NCI-H2196 (cell line): ENCODE measurements around the gene WNT3A.

Experiments
- DNase-seq: peaks from one replicate; lab custom pipeline; 2025; ENCODE audit not compliant: unreplicated experiment; lab: John Stamatoyannopoulos, UW

WNT3A gene

GRCh38 chr1:228066891-228067654 lies 60.3 kb downstream of the WNT3A start:
- DNase-seq: no peak

GRCh38 chr1:228068359-228068758 lies 61.6 kb downstream of the WNT3A start:
- no peak for DNase-seq

- no peak for DNase-seq
Observed at GRCh38 chr1:228070173-228070572, 63.4 kb downstream of the WNT3A start.

GRCh38 chr1:228070851-228071250 lies 64.1 kb downstream of the WNT3A start:
- DNase-seq: no peak

- DNase-seq: no peak
Observed at GRCh38 chr1:228071839-228072657, 65.2 kb downstream of the WNT3A start.

- DNase-seq: no peak
Observed at GRCh38 chr1:228072658-228073043, 65.9 kb downstream of the WNT3A start.

- no peak for DNase-seq
Observed at GRCh38 chr1:228073061-228073856, 66.5 kb downstream of the WNT3A start.

GRCh38 chr1:228073857-228074545 lies 67.2 kb downstream of the WNT3A start:
- no peak for DNase-seq

GRCh38 chr1:228074954-228075730 lies 68.3 kb downstream of the WNT3A start:
- DNase-seq: no peak

GRCh38 chr1:228075801-228076271 lies 69.0 kb downstream of the WNT3A start:
- no peak for DNase-seq

- no peak for DNase-seq
Observed at GRCh38 chr1:228076796-228077430, 70.1 kb downstream of the WNT3A start.

GRCh38 chr1:228077565-228078330 lies 71.0 kb downstream of the WNT3A start:
- DNase-seq: no peak

GRCh38 chr1:228079013-228079412 lies 72.2 kb downstream of the WNT3A start:
- DNase-seq: no peak

GRCh38 chr1:228079601-228080263 lies 72.9 kb downstream of the WNT3A start:
- no peak for DNase-seq

GRCh38 chr1:228081144-228081543 lies 74.3 kb downstream of the WNT3A start:
- DNase-seq: no peak

- no peak for DNase-seq
Observed at GRCh38 chr1:228081578-228082213, 74.9 kb downstream of the WNT3A start.

GRCh38 chr1:228082214-228082917 lies 75.6 kb downstream of the WNT3A start, which contains the start of gene ARF1:
Gene ARF1 (plus strand): TSS chr1:228082708. CDS start chr1:228097115, 14,407 bp downstream.
- DNase-seq: peak; percentile 98
